NCI-H1092 (cell line): Measurements from ENCODE around the gene TRIM10.
"Not testable (repeated sequence)": the region's sequence is repeated elsewhere in the genome, so short reads cannot be mapped to it uniquely, and the experiment has no call there.

Experiments used
- DNase-seq: peaks from one replicate; lab custom pipeline; 2025; lab: John Stamatoyannopoulos, UW

TRIM10 gene

GRCh38 chr6:30152910-30153610 is 8.0 kb downstream of the TRIM10 start:
- DNase-seq = no peak

- no peak for DNase-seq
Observed at GRCh38 chr6:30152016-30152673, 8.9 kb downstream of the TRIM10 start.

GRCh38 chr6:30151580-30151979 is 9.4 kb downstream of the TRIM10 start:
- DNase-seq = no peak

GRCh38 chr6:30150671-30151395 is 10.2 kb downstream of the TRIM10 start:
- no peak for DNase-seq

GRCh38 chr6:30149858-30150550 is 11.0 kb downstream of the TRIM10 start:
- no peak for DNase-seq

- DNase-seq = no peak
Observed at GRCh38 chr6:30149234-30149633, 11.8 kb downstream of the TRIM10 start.

GRCh38 chr6:30147096-30147495 is 13.9 kb downstream of the TRIM10 start:
- no peak for DNase-seq

GRCh38 chr6:30145818-30146217 is 15.2 kb downstream of the TRIM10 start:
- no peak for DNase-seq

GRCh38 chr6:30144811-30145210 is 16.2 kb downstream of the TRIM10 start:
- no peak for DNase-seq

GRCh38 chr6:30143780-30144179 is 17.2 kb downstream of the TRIM10 start:
- DNase-seq = no peak

GRCh38 chr6:30142665-30143064 is 18.3 kb downstream of the TRIM10 start:
- no peak for DNase-seq

- not testable (repeated sequence) for DNase-seq
Observed at GRCh38 chr6:30140240-30140639, 20.8 kb downstream of the TRIM10 start.

- no peak for DNase-seq
Observed at GRCh38 chr6:30136570-30137286, 24.3 kb downstream of the TRIM10 start.

GRCh38 chr6:30135757-30136156 is 25.3 kb downstream of the TRIM10 start, which contains the start of gene TRIM40:
Gene TRIM40 (plus strand): TSS chr6:30136140. CDS start chr6:30137037, 897 bp downstream.
- DNase-seq = no peak

- DNase-seq = no peak
Observed at GRCh38 chr6:30135147-30135546, 25.9 kb downstream of the TRIM10 start.

GRCh38 chr6:30131947-30132497 is 29.0 kb downstream of the TRIM10 start:
- DNase-seq = no peak

GRCh38 chr6:30130887-30131862 is 29.8 kb downstream of the TRIM10 start:
- DNase-seq = peak; percentile 43

- no peak for DNase-seq
Observed at GRCh38 chr6:30130179-30130679, 30.8 kb downstream of the TRIM10 start.

GRCh38 chr6:30129265-30130178 is 31.5 kb downstream of the TRIM10 start:
- no peak for DNase-seq
